GM23338 (cell line): ENCODE data around the gene UNC80. TPM values are rescaled to one million over a fixed set of nuclear protein-coding genes. Genes with fewer than 3 reads are reported as not detected.

Source experiments
- ATAC-seq: fragments of 200-7000 bp; cut with Tn5 transposase; 3 replicates; pipeline ENCODE4 v1.9.1; 2020
- DNase-seq: peaks from one replicate; pipeline ENCODE4 v3.0.0-alpha.2; 2015; ENCODE audit warnings: low spot score
- H2AFZ ChIP-seq: fragments of 200-600 bp; sonication (generic); 2 replicates; pipeline ENCODE4 v1.8.0; 2016; ENCODE audit warnings: antibody characterized with exemption, mild to moderate bottlenecking, moderate library complexity
- H3F3A ChIP-seq: fragments of 200-600 bp; sonication (generic); replicated peaks from 2 replicates; pipeline ENCODE4 v1.8.0; 2017; ENCODE audit warnings: antibody characterized with exemption, mixed run types, low read depth
- H3K27ac ChIP-seq: fragments of 200-600 bp; sonication (generic); 2 replicates; pipeline ENCODE4 v1.6.1; 2016; ENCODE audit warnings: low read depth
- H3K27me3 ChIP-seq: fragments of 200-600 bp; sonication (generic); 2 replicates; pipeline ENCODE4 v1.8.0; 2016; ENCODE audit warnings: mild to moderate bottlenecking, mixed run types, moderate library complexity; ENCODE audit not compliant: insufficient read depth
- H3K36me3 ChIP-seq: fragments of 200-600 bp; sonication (generic); 2 replicates; pipeline ENCODE4 v1.8.0; 2016; ENCODE audit warnings: mild to moderate bottlenecking; ENCODE audit not compliant: insufficient read depth
- H3K4me1 ChIP-seq: fragments of 200-600 bp; sonication (generic); 2 replicates; pipeline ENCODE4 v1.8.0; 2016; ENCODE audit warnings: mild to moderate bottlenecking, moderate library complexity; ENCODE audit not compliant: insufficient read depth
- H3K4me2 ChIP-seq: fragments of 200-600 bp; sonication (generic); 2 replicates; pipeline ENCODE4 v1.7.1; 2017; ENCODE audit warnings: mixed run types
- H3K4me3 ChIP-seq: fragments of 200-600 bp; sonication (generic); 2 replicates; pipeline ENCODE4 v1.6.1; 2016; ENCODE audit warnings: mixed run types
- H3K79me2 ChIP-seq: fragments of 200-600 bp; sonication (generic); replicated peaks from 2 replicates; pipeline ENCODE4 v1.8.0; 2017; ENCODE audit warnings: mild to moderate bottlenecking; ENCODE audit not compliant: insufficient read depth
- H3K9me2 ChIP-seq: fragments of 200-600 bp; sonication (generic); 2 replicates; pipeline ENCODE4 v1.8.0; 2017; ENCODE audit not compliant: insufficient read depth
- H4K20me1 ChIP-seq: fragments of 200-600 bp; sonication (generic); replicated peaks from 2 replicates; pipeline ENCODE4 v1.8.0; 2017; ENCODE audit warnings: mild to moderate bottlenecking; ENCODE audit not compliant: insufficient read depth
- H3K27ac Mint-ChIP-seq: 2 replicates; pipeline ENCODE4 v1.8.0; 2020; ENCODE audit warnings: inconsistent platforms, mild to moderate bottlenecking, moderate library complexity, mixed read lengths
- H3K27me3 Mint-ChIP-seq: 3 replicates; pipeline ENCODE4 v1.8.0; 2022; ENCODE audit warnings: low read depth, mild to moderate bottlenecking, moderate library complexity, mixed read lengths, inconsistent platforms; ENCODE audit not compliant: insufficient read depth, poor library complexity
- H3K36me3 Mint-ChIP-seq: 3 replicates; pipeline ENCODE4 v1.8.0; 2021; ENCODE audit warnings: low read depth, mild to moderate bottlenecking, inconsistent platforms, moderate library complexity, mixed read lengths
- H3K4me1 Mint-ChIP-seq: 3 replicates; pipeline ENCODE4 v1.8.0; 2020; ENCODE audit warnings: mild to moderate bottlenecking, inconsistent platforms, mixed read lengths
- H3K4me3 Mint-ChIP-seq: 3 replicates; pipeline ENCODE4 v1.8.0; 2021; ENCODE audit warnings: moderate library complexity, mild to moderate bottlenecking, inconsistent platforms, mixed read lengths
- H3K9me3 Mint-ChIP-seq: 3 replicates; pipeline ENCODE4 v1.8.0; 2020; ENCODE audit warnings: moderate library complexity, mild to moderate bottlenecking, inconsistent platforms, mixed read lengths
- CTCF ChIP-seq, 2 experiments: fragments of 200-600 bp in 1 of 2; sonication (generic) in 1 of 2; conservative IDR thresholded peaks; 2 replicates each; pipeline versions ENCODE4 v1.5.1 to v1.6.1; 2016 to 2017; ENCODE audit warnings: antibody characterized with exemption in 2 of 2, low read depth in 2 of 2, mild to moderate bottlenecking in 2 of 2, moderate library complexity in 1 of 2
- EZH2 ChIP-seq: fragments of 200-600 bp; sonication (generic); IDR thresholded peaks from one replicate; pipeline ENCODE4 v1.8.0; 2017; ENCODE audit warnings: antibody characterized with exemption, mild to moderate bottlenecking, low read depth; ENCODE audit not compliant: unreplicated experiment
- EZH2phosphoT487 ChIP-seq: fragments of 200-600 bp; sonication (generic); IDR thresholded peaks from one replicate; pipeline ENCODE4 v1.8.1; 2018; ENCODE audit warnings: antibody characterized with exemption; ENCODE audit not compliant: unreplicated experiment
- NANOG ChIP-seq: IDR thresholded peaks from 2 replicates; pipeline ENCODE4 v1.6.1; 2016; ENCODE audit warnings: antibody characterized with exemption, borderline replicate concordance
- POLR2AphosphoS5 ChIP-seq: IDR thresholded peaks from 2 replicates; pipeline ENCODE4 v1.6.1; 2016; ENCODE audit warnings: antibody characterized with exemption, low read depth
- REST ChIP-seq: IDR thresholded peaks from one replicate; pipeline ENCODE4 v1.6.1; 2018; ENCODE audit warnings: antibody characterized with exemption; ENCODE audit not compliant: unreplicated experiment
- ZNF331 ChIP-seq: fragments of 250-450 bp; sonication (Bioruptor Pico); IDR thresholded peaks from 2 replicates; pipeline ENCODE4 v1.5.0; 2020; ENCODE audit warnings: low read depth, mild to moderate bottlenecking, moderate library complexity
- ZNF462 ChIP-seq: fragments of 250-450 bp; sonication (Bioruptor Pico); IDR thresholded peaks from 2 replicates; pipeline ENCODE4 v1.5.0; 2020; ENCODE audit warnings: mild to moderate bottlenecking, moderate library complexity
- polyA plus RNA-seq: library from polyadenylated mRNA; unstranded; fragments of >200 nt; fragmentation: Nextera tagmentation; extraction: Ambion mirVana; gene quantifications from 2 replicates; pipeline ENCODE4 v1.2.1, GENCODE V29; 2016
- total RNA-seq: library from RNA; depleted of rRNA; stranded (reverse); fragments of >200 nt; shearing (Covaris generic); gene quantifications from 2 replicates; pipeline ENCODE4 v1.2.3, GENCODE V29; 2014

The UNC80 gene
- total and polyA plus RNA-seq, 2 experiments from 2014 or later: 0.11 to 1.5 TPM

GRCh38 chr2:209976698-209977385 lies 205.2 kb downstream of the UNC80 start:
- Mint-ChIP-seq H3K27me3 (no peaks in the 10 kb centered on the region), H3K27ac (no peak overlapping the region), H3K4me3 (no peak overlapping the region), H3K4me1 (no peaks in the 10 kb centered on the region), H3K9me3 (no peaks in the 10 kb centered on the region), H3K36me3 (no peaks in the 10 kb centered on the region)
- no peaks in the 10 kb centered on the region for H4K20me1 ChIP-seq
- H3K27ac ChIP-seq: no peak overlapping the region
- H3F3A ChIP-seq: no peaks in the 10 kb centered on the region
- TF ChIP-seq POLR2AphosphoS5 (no peak), EZH2 (no peak), REST (no peak), ZNF462 (CRISPR knock-in tag) (no peak), NANOG (no peak), EZH2phosphoT487 (no peak), ZNF331 (no peak), CTCF (conservative IDR thresholded peaks at IDR 0.05; ENCODE audit: low read depth in 2 of 2) (no peak)
- ATAC-seq (no peak), DNase-seq (no peak)
- H3K79me2 ChIP-seq: no peaks in the 10 kb centered on the region
- H3K4me2 ChIP-seq: no peak overlapping the region
- no peaks in the 10 kb centered on the region for H3K9me2 ChIP-seq
- no peaks in the 10 kb centered on the region for H3K4me1 ChIP-seq
- H3K27me3 ChIP-seq: no peaks in the 10 kb centered on the region
- H2AFZ ChIP-seq: no peak overlapping the region
- H3K36me3 ChIP-seq: no peaks in the 10 kb centered on the region
- no peak overlapping the region for H3K4me3 ChIP-seq
